OCI-LY1 (cell line): ENCODE measurements around the gene NEIL1.

ENCODE experiments used
- H2AFZ ChIP-seq: fragments of 200-600 bp; sonication (generic), shearing (Covaris generic); 2 replicates; pipeline ENCODE4 v1.6.0; 2014; ENCODE audit warnings: antibody characterized with exemption, mild to moderate bottlenecking, low read length
- H3F3A ChIP-seq: fragments of 200-600 bp; sonication (generic), shearing (Covaris generic); 2 replicates; pipeline ENCODE4 v1.6.0; 2014; ENCODE audit warnings: mild to moderate bottlenecking, antibody characterized with exemption, low read length, moderate library complexity; ENCODE audit not compliant: insufficient read depth
- H3K27ac ChIP-seq: fragments of 200-600 bp; sonication (generic); 2 replicates; pipeline ENCODE4 v1.5.1; 2014; ENCODE audit warnings: low read length, mixed run types, mild to moderate bottlenecking, low read depth; ENCODE audit not compliant: poor library complexity, severe bottlenecking
- H3K27me3 ChIP-seq: fragments of 200-600 bp; sonication (generic); 2 replicates; pipeline ENCODE4 v1.6.0; 2014; ENCODE audit warnings: antibody characterized with exemption, mild to moderate bottlenecking, low read length, moderate library complexity; ENCODE audit not compliant: insufficient read depth
- H3K36me3 ChIP-seq: fragments of 200-600 bp; sonication (generic); 2 replicates; pipeline ENCODE4 v1.6.1; 2014; ENCODE audit warnings: mild to moderate bottlenecking, antibody characterized with exemption, low read length, moderate library complexity, mixed read lengths; ENCODE audit not compliant: insufficient read depth
- H3K4me1 ChIP-seq: fragments of 200-600 bp; sonication (generic); 2 replicates; pipeline ENCODE4 v1.5.1; 2014; ENCODE audit warnings: mild to moderate bottlenecking, low read length, moderate library complexity; ENCODE audit not compliant: insufficient read depth, severe bottlenecking
- H3K4me2 ChIP-seq: fragments of 200-600 bp; sonication (generic), shearing (Covaris generic); 2 replicates; pipeline ENCODE4 v1.6.1; 2014; ENCODE audit warnings: low read length
- H3K4me3 ChIP-seq: fragments of 200-600 bp; sonication (generic); 2 replicates; pipeline ENCODE4 v1.5.1; 2014; ENCODE audit warnings: low read length, low read depth, mild to moderate bottlenecking, mixed read lengths; ENCODE audit not compliant: poor library complexity, severe bottlenecking
- H3K79me2 ChIP-seq: fragments of 200-600 bp; shearing (Covaris generic); 2 replicates; pipeline ENCODE4 v1.6.1; 2016; ENCODE audit warnings: mixed run types, low read length, mixed read lengths; ENCODE audit not compliant: insufficient read depth
- H3K9ac ChIP-seq: fragments of 200-600 bp; sonication (generic), shearing (Covaris generic); 2 replicates; pipeline ENCODE4 v1.6.1; 2014; ENCODE audit warnings: mild to moderate bottlenecking, low read length, mixed read lengths
- H3K9me2 ChIP-seq: fragments of 200-600 bp; sonication (generic), shearing (Covaris generic); 2 replicates; pipeline ENCODE4 v1.6.1; 2014; ENCODE audit warnings: low read depth, mild to moderate bottlenecking, low read length, mixed read lengths
- H3K9me3 ChIP-seq: fragments of 200-600 bp; shearing (Covaris generic); 2 replicates; pipeline ENCODE4 v1.6.1; 2014; ENCODE audit warnings: low read length, mixed read lengths
- H4K20me1 ChIP-seq: fragments of 200-600 bp; sonication (generic), shearing (Covaris generic); 2 replicates; pipeline ENCODE4 v1.6.0; 2016; ENCODE audit warnings: mild to moderate bottlenecking, low read length; ENCODE audit not compliant: insufficient read depth
- CTCF ChIP-seq: fragments of 200-600 bp; sonication (generic), shearing (Covaris generic); IDR thresholded peaks from 2 replicates; pipeline ENCODE4 v1.5.1; 2017; ENCODE audit warnings: mild to moderate bottlenecking, antibody characterized with exemption, low read length, moderate library complexity, mixed read lengths
- EZH2 ChIP-seq: fragments of 200-600 bp; sonication (generic), shearing (Covaris generic); IDR thresholded peaks from 2 replicates; pipeline ENCODE4 v1.8.0; 2017; ENCODE audit warnings: borderline replicate concordance, mixed run types, mild to moderate bottlenecking, antibody characterized with exemption, low read length, moderate library complexity, mixed read lengths

NEIL1 gene

GRCh38 chr15:75321711-75322110, 25.1 kb upstream of the NEIL1 start:
- H3K79me2 ChIP-seq: no peaks in the 10 kb centered on the region
- H2AFZ ChIP-seq: no peak overlapping the region
- no peaks in the 10 kb centered on the region for H3K4me1 ChIP-seq
- no peaks in the 10 kb centered on the region for H3K36me3 ChIP-seq
- no peak overlapping the region for H3K4me3 ChIP-seq
- H3K9ac ChIP-seq: no peak overlapping the region
- no peak overlapping the region for H3K4me2 ChIP-seq
- no peaks in the 10 kb centered on the region for H3K9me3 ChIP-seq
- no peak for TF ChIP-seq EZH2
- no peak for TF ChIP-seq CTCF
- no peak overlapping the region for H3K27ac ChIP-seq
- H3K27me3 ChIP-seq: no peaks in the 10 kb centered on the region
- H3F3A ChIP-seq: no peaks in the 10 kb centered on the region
- H4K20me1 ChIP-seq: no peaks in the 10 kb centered on the region
- H3K9me2 ChIP-seq: no peaks in the 10 kb centered on the region

GRCh38 chr15:75325922-75326321, 20.9 kb upstream of the NEIL1 start:
- Histone ChIP-seq H4K20me1 (no peaks in the 10 kb centered on the region), H3K36me3 (no peaks in the 10 kb centered on the region), H3K9me2 (no peaks in the 10 kb centered on the region), H3K4me2 (no peak overlapping the region), H3K79me2 (no peaks in the 10 kb centered on the region), H3K9me3 (no peaks in the 10 kb centered on the region), H3F3A (no peaks in the 10 kb centered on the region), H3K27me3 (0 out of 2 replicates have a peak, but pooled peaks cover 3% of the 10 kb centered on the region), H2AFZ (no peak overlapping the region), H3K4me3 (no peak overlapping the region), H3K27ac (no peak overlapping the region), H3K4me1 (no peaks in the 10 kb centered on the region), H3K9ac (no peak overlapping the region)
- TF ChIP-seq CTCF (no peak), EZH2 (no peak)

GRCh38 chr15:75327005-75327404, 19.8 kb upstream of the NEIL1 start:
- Histone ChIP-seq H3K27me3 (0 out of 2 replicates have a peak, but pooled peaks cover 3% of the 10 kb centered on the region), H3K4me3 (no peak overlapping the region), H3K79me2 (no peaks in the 10 kb centered on the region), H2AFZ (no peak overlapping the region), H3K27ac (no peak overlapping the region), H3K4me2 (no peak overlapping the region), H4K20me1 (no peaks in the 10 kb centered on the region), H3K4me1 (no peaks in the 10 kb centered on the region), H3K36me3 (no peaks in the 10 kb centered on the region), H3K9me3 (no peaks in the 10 kb centered on the region), H3K9ac (no peak overlapping the region), H3K9me2 (no peaks in the 10 kb centered on the region), H3F3A (no peaks in the 10 kb centered on the region)
- no peak for TF ChIP-seq CTCF
- no peak for TF ChIP-seq EZH2
